NCI-H82 treated with DMSO at 0.1 percent for 48 hours (cell line): ENCODE data around the gene CCDC88C.

Source experiments
- DNase-seq: peaks from one replicate; lab custom pipeline; 2025; ENCODE audit not compliant: unreplicated experiment; lab: John Stamatoyannopoulos, UW

CCDC88C gene

GRCh38 chr14:91397965-91398591 lies 19.5 kb downstream of the CCDC88C start:
- DNase-seq, result no peak

- no peak for DNase-seq
Observed at GRCh38 chr14:91396959-91397815, 20.4 kb downstream of the CCDC88C start.

- DNase-seq, result no peak
Observed at GRCh38 chr14:91396013-91396660, 21.5 kb downstream of the CCDC88C start.

- no peak for DNase-seq
Observed at GRCh38 chr14:91395466-91395865, 22.2 kb downstream of the CCDC88C start.

- peak; percentile 79 for DNase-seq
Observed at GRCh38 chr14:91394105-91395081, 23.2 kb downstream of the CCDC88C start.

- DNase-seq, result no peak
Observed at GRCh38 chr14:91392623-91393303, 24.9 kb downstream of the CCDC88C start.

- peak; percentile 78 for DNase-seq
Observed at GRCh38 chr14:91390165-91390778, 27.3 kb downstream of the CCDC88C start.

GRCh38 chr14:91389150-91389549 lies 28.5 kb downstream of the CCDC88C start:
- DNase-seq, result no peak

- DNase-seq, result no peak
Observed at GRCh38 chr14:91388551-91388975, 29.1 kb downstream of the CCDC88C start.

- DNase-seq, result no peak
Observed at GRCh38 chr14:91387951-91388381, 29.7 kb downstream of the CCDC88C start.

GRCh38 chr14:91387169-91387835 lies 30.3 kb downstream of the CCDC88C start:
- no peak for DNase-seq

- DNase-seq, result no peak
Observed at GRCh38 chr14:91385697-91386096, 31.9 kb downstream of the CCDC88C start.

- no peak for DNase-seq
Observed at GRCh38 chr14:91385224-91385623, 32.4 kb downstream of the CCDC88C start.

GRCh38 chr14:91383439-91383838 lies 34.2 kb downstream of the CCDC88C start:
- DNase-seq, result no peak

GRCh38 chr14:91381801-91382670 lies 35.6 kb downstream of the CCDC88C start:
- DNase-seq, result no peak

GRCh38 chr14:91380610-91381371 lies 36.8 kb downstream of the CCDC88C start:
- DNase-seq, result no peak

GRCh38 chr14:91380123-91380522 lies 37.5 kb downstream of the CCDC88C start:
- DNase-seq, result no peak

- no peak for DNase-seq
Observed at GRCh38 chr14:91379579-91379932, 38.1 kb downstream of the CCDC88C start.
